GM23338 (cell line): Measurements from ENCODE around the gene NAALADL2. TPM values are rescaled to one million over a fixed set of nuclear protein-coding genes. Genes with fewer than 3 reads are reported as not detected.

Source experiments
- ATAC-seq: fragments of 200-7000 bp; cut with Tn5 transposase; 3 replicates; pipeline ENCODE4 v1.9.1; 2020
- DNase-seq: peaks from one replicate; pipeline ENCODE4 v3.0.0-alpha.2; 2015; ENCODE audit warnings: low spot score
- H2AFZ ChIP-seq: fragments of 200-600 bp; sonication (generic); 2 replicates; pipeline ENCODE4 v1.8.0; 2016; ENCODE audit warnings: antibody characterized with exemption, mild to moderate bottlenecking, moderate library complexity
- H3F3A ChIP-seq: fragments of 200-600 bp; sonication (generic); replicated peaks from 2 replicates; pipeline ENCODE4 v1.8.0; 2017; ENCODE audit warnings: antibody characterized with exemption, mixed run types, low read depth
- H3K27ac ChIP-seq: fragments of 200-600 bp; sonication (generic); 2 replicates; pipeline ENCODE4 v1.6.1; 2016; ENCODE audit warnings: low read depth
- H3K27me3 ChIP-seq: fragments of 200-600 bp; sonication (generic); 2 replicates; pipeline ENCODE4 v1.8.0; 2016; ENCODE audit warnings: mild to moderate bottlenecking, mixed run types, moderate library complexity; ENCODE audit not compliant: insufficient read depth
- H3K36me3 ChIP-seq: fragments of 200-600 bp; sonication (generic); 2 replicates; pipeline ENCODE4 v1.8.0; 2016; ENCODE audit warnings: mild to moderate bottlenecking; ENCODE audit not compliant: insufficient read depth
- H3K4me1 ChIP-seq: fragments of 200-600 bp; sonication (generic); 2 replicates; pipeline ENCODE4 v1.8.0; 2016; ENCODE audit warnings: mild to moderate bottlenecking, moderate library complexity; ENCODE audit not compliant: insufficient read depth
- H3K4me2 ChIP-seq: fragments of 200-600 bp; sonication (generic); 2 replicates; pipeline ENCODE4 v1.7.1; 2017; ENCODE audit warnings: mixed run types
- H3K4me3 ChIP-seq: fragments of 200-600 bp; sonication (generic); 2 replicates; pipeline ENCODE4 v1.6.1; 2016; ENCODE audit warnings: mixed run types
- H3K79me2 ChIP-seq: fragments of 200-600 bp; sonication (generic); replicated peaks from 2 replicates; pipeline ENCODE4 v1.8.0; 2017; ENCODE audit warnings: mild to moderate bottlenecking; ENCODE audit not compliant: insufficient read depth
- H3K9me2 ChIP-seq: fragments of 200-600 bp; sonication (generic); 2 replicates; pipeline ENCODE4 v1.8.0; 2017; ENCODE audit not compliant: insufficient read depth
- H4K20me1 ChIP-seq: fragments of 200-600 bp; sonication (generic); replicated peaks from 2 replicates; pipeline ENCODE4 v1.8.0; 2017; ENCODE audit warnings: mild to moderate bottlenecking; ENCODE audit not compliant: insufficient read depth
- H3K27ac Mint-ChIP-seq: 2 replicates; pipeline ENCODE4 v1.8.0; 2020; ENCODE audit warnings: inconsistent platforms, mild to moderate bottlenecking, moderate library complexity, mixed read lengths
- H3K27me3 Mint-ChIP-seq: 3 replicates; pipeline ENCODE4 v1.8.0; 2022; ENCODE audit warnings: low read depth, mild to moderate bottlenecking, moderate library complexity, mixed read lengths, inconsistent platforms; ENCODE audit not compliant: insufficient read depth, poor library complexity
- H3K36me3 Mint-ChIP-seq: 3 replicates; pipeline ENCODE4 v1.8.0; 2021; ENCODE audit warnings: low read depth, mild to moderate bottlenecking, inconsistent platforms, moderate library complexity, mixed read lengths
- H3K4me1 Mint-ChIP-seq: 3 replicates; pipeline ENCODE4 v1.8.0; 2020; ENCODE audit warnings: mild to moderate bottlenecking, inconsistent platforms, mixed read lengths
- H3K4me3 Mint-ChIP-seq: 3 replicates; pipeline ENCODE4 v1.8.0; 2021; ENCODE audit warnings: moderate library complexity, mild to moderate bottlenecking, inconsistent platforms, mixed read lengths
- H3K9me3 Mint-ChIP-seq: 3 replicates; pipeline ENCODE4 v1.8.0; 2020; ENCODE audit warnings: moderate library complexity, mild to moderate bottlenecking, inconsistent platforms, mixed read lengths
- CREB1 ChIP-seq: fragments of 250-450 bp; sonication (Bioruptor Pico); IDR thresholded peaks from 2 replicates; pipeline ENCODE4 v1.5.0; 2020; ENCODE audit warnings: low read depth, mild to moderate bottlenecking, moderate library complexity
- CTCF ChIP-seq, 2 experiments: fragments of 200-600 bp in 1 of 2; sonication (generic) in 1 of 2; conservative IDR thresholded peaks; 2 replicates each; pipeline versions ENCODE4 v1.5.1 to v1.6.1; 2016 to 2017; ENCODE audit warnings: antibody characterized with exemption in 2 of 2, low read depth in 2 of 2, mild to moderate bottlenecking in 2 of 2, moderate library complexity in 1 of 2
- EZH2 ChIP-seq: fragments of 200-600 bp; sonication (generic); IDR thresholded peaks from one replicate; pipeline ENCODE4 v1.8.0; 2017; ENCODE audit warnings: antibody characterized with exemption, mild to moderate bottlenecking, low read depth; ENCODE audit not compliant: unreplicated experiment
- EZH2phosphoT487 ChIP-seq: fragments of 200-600 bp; sonication (generic); IDR thresholded peaks from one replicate; pipeline ENCODE4 v1.8.1; 2018; ENCODE audit warnings: antibody characterized with exemption; ENCODE audit not compliant: unreplicated experiment
- NANOG ChIP-seq: IDR thresholded peaks from 2 replicates; pipeline ENCODE4 v1.6.1; 2016; ENCODE audit warnings: antibody characterized with exemption, borderline replicate concordance
- REST ChIP-seq: IDR thresholded peaks from one replicate; pipeline ENCODE4 v1.6.1; 2018; ENCODE audit warnings: antibody characterized with exemption; ENCODE audit not compliant: unreplicated experiment
- STAT1 ChIP-seq: IDR thresholded peaks from one replicate; pipeline ENCODE4 v1.6.1; 2016; ENCODE audit warnings: antibody characterized with exemption; ENCODE audit not compliant: unreplicated experiment
- ZNF331 ChIP-seq: fragments of 250-450 bp; sonication (Bioruptor Pico); IDR thresholded peaks from 2 replicates; pipeline ENCODE4 v1.5.0; 2020; ENCODE audit warnings: low read depth, mild to moderate bottlenecking, moderate library complexity
- ZNF462 ChIP-seq: fragments of 250-450 bp; sonication (Bioruptor Pico); IDR thresholded peaks from 2 replicates; pipeline ENCODE4 v1.5.0; 2020; ENCODE audit warnings: mild to moderate bottlenecking, moderate library complexity
- polyA plus RNA-seq: library from polyadenylated mRNA; unstranded; fragments of >200 nt; fragmentation: Nextera tagmentation; extraction: Ambion mirVana; gene quantifications from 2 replicates; pipeline ENCODE4 v1.2.1, GENCODE V29; 2016
- total RNA-seq: library from RNA; depleted of rRNA; stranded (reverse); fragments of >200 nt; shearing (Covaris generic); gene quantifications from 2 replicates; pipeline ENCODE4 v1.2.3, GENCODE V29; 2014

The NAALADL2 gene
- total and polyA plus RNA-seq, 2 experiments from 2014 or later: 1.6 to 2.6 TPM

- H3K9me2 ChIP-seq: no peaks in the 10 kb centered on the region
- ATAC-seq: no peak
- no peaks in the 10 kb centered on the region for H3K79me2 ChIP-seq
- Mint-ChIP-seq H3K4me3 (no peak overlapping the region), H3K4me1 (peaks cover 8% of the 10 kb centered on the region; the same call in 2 of the 3 replicates), H3K27me3 (no peaks in the 10 kb centered on the region), H3K27ac (no peak overlapping the region), H3K36me3 (no peaks in the 10 kb centered on the region), H3K9me3 (no peaks in the 10 kb centered on the region)
- TF ChIP-seq NANOG: no peak
- TF ChIP-seq ZNF462 (CRISPR knock-in tag): no peak
- TF ChIP-seq STAT1: no peak
- no peak for TF ChIP-seq EZH2
- TF ChIP-seq EZH2phosphoT487: no peak
- TF ChIP-seq REST: no peak
- no peak for TF ChIP-seq CTCF (conservative IDR thresholded peaks at IDR 0.05; ENCODE audit: low read depth in 2 of 2)
- TF ChIP-seq ZNF331 (CRISPR knock-in tag): no peak
- no peak for TF ChIP-seq CREB1 (CRISPR knock-in tag)
- no peaks in the 10 kb centered on the region for H3K4me1 ChIP-seq
- H3K27ac ChIP-seq: no peak overlapping the region
- H3K27me3 ChIP-seq: no peaks in the 10 kb centered on the region
- no peak overlapping the region for H3K4me3 ChIP-seq
- H3K4me2 ChIP-seq: no peak overlapping the region
- H4K20me1 ChIP-seq: no peaks in the 10 kb centered on the region
- DNase-seq: no peak
- no peak overlapping the region for H2AFZ ChIP-seq
- H3K36me3 ChIP-seq: no peaks in the 10 kb centered on the region
- H3F3A ChIP-seq: no peaks in the 10 kb centered on the region
Measured at GRCh38 chr3:175107995-175108394, 248.9 kb downstream of the NAALADL2 start.
